Progenitor cell of endocrine pancreas (in vitro differentiated cells): ENCODE measurements around the gene ORC4. TPM values are rescaled to one million over a fixed set of nuclear protein-coding genes. Genes with fewer than 3 reads are reported as not detected.

Experiments
- DNase-seq: peaks from one replicate; pipeline ENCODE4 v3.0.0; 2021; ENCODE audit warnings: low spot score; ENCODE audit not compliant: unreplicated experiment
- H3K27ac Mint-ChIP-seq: 2 replicates; pipeline ENCODE4 v1.8.0; 2021; ENCODE audit warnings: mild to moderate bottlenecking, moderate library complexity, mixed read lengths
- H3K27me3 Mint-ChIP-seq: 2 replicates; pipeline ENCODE4 v1.8.0; 2021; ENCODE audit warnings: mixed read lengths
- H3K36me3 Mint-ChIP-seq: 2 replicates; pipeline ENCODE4 v1.8.0; 2022; ENCODE audit warnings: mixed read lengths; ENCODE audit not compliant: insufficient read depth
- H3K4me1 Mint-ChIP-seq: 2 replicates; pipeline ENCODE4 v1.8.0; 2021; ENCODE audit warnings: low read depth, mixed read lengths
- H3K4me3 Mint-ChIP-seq: 2 replicates; pipeline ENCODE4 v1.8.0; 2021; ENCODE audit warnings: low read depth, mild to moderate bottlenecking, moderate library complexity, mixed read lengths
- H3K9me3 Mint-ChIP-seq: 2 replicates; pipeline ENCODE4 v1.8.0; 2021; ENCODE audit warnings: low read depth, mixed read lengths
- total RNA-seq: library from RNA; stranded (reverse); gene quantifications from 2 replicates; pipeline ENCODE4 v1.2.1, GENCODE V29; 2021
- TF ChIP-seq, protein P1 (sequence below): fragments of 200-600 bp; sonication (generic); IDR thresholded peaks from one replicate; pipeline ENCODE4 v1.5.0; 2021; ENCODE audit warnings: antibody characterized with exemption, mild to moderate bottlenecking; ENCODE audit not compliant: unreplicated experiment

ORC4 gene
- total RNA-seq, 1 donor from 2014 or later, result 77.1 TPM

DNA sequence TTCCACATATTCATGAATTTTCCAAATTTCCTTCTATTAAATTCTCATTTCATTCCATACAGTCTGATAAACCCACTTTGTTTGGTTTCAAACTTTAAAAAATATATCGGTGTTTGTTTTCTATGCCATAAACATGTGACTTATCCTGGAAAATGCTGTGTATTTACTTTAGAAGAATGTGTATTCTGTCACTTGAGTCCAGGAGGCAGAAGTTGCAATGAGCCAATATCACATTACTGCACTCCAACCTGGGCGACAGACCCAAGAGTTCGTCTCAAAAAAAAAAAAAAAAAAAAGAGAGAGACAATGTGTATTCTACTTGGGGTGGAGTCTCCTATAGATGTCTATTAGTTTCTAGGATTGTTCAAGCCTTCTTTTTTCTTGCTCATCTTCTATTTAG is 32.1 kb upstream of the ORC4 start:
- peaks cover 5% of the 10 kb centered on the region for H3K36me3 Mint-ChIP-seq
- H3K4me3 Mint-ChIP-seq, result no peak overlapping the region
- peaks cover 4% of the 10 kb centered on the region for H3K9me3 Mint-ChIP-seq
- TF ChIP-seq, protein P1, sequence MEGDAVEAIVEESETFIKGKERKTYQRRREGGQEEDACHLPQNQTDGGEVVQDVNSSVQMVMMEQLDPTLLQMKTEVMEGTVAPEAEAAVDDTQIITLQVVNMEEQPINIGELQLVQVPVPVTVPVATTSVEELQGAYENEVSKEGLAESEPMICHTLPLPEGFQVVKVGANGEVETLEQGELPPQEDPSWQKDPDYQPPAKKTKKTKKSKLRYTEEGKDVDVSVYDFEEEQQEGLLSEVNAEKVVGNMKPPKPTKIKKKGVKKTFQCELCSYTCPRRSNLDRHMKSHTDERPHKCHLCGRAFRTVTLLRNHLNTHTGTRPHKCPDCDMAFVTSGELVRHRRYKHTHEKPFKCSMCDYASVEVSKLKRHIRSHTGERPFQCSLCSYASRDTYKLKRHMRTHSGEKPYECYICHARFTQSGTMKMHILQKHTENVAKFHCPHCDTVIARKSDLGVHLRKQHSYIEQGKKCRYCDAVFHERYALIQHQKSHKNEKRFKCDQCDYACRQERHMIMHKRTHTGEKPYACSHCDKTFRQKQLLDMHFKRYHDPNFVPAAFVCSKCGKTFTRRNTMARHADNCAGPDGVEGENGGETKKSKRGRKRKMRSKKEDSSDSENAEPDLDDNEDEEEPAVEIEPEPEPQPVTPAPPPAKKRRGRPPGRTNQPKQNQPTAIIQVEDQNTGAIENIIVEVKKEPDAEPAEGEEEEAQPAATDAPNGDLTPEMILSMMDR, result no peak
- no peak overlapping the region for H3K27ac Mint-ChIP-seq
- DNase-seq, result no peak
- no peaks in the 10 kb centered on the region for H3K27me3 Mint-ChIP-seq
- no peaks in the 10 kb centered on the region for H3K4me1 Mint-ChIP-seq

DNA sequence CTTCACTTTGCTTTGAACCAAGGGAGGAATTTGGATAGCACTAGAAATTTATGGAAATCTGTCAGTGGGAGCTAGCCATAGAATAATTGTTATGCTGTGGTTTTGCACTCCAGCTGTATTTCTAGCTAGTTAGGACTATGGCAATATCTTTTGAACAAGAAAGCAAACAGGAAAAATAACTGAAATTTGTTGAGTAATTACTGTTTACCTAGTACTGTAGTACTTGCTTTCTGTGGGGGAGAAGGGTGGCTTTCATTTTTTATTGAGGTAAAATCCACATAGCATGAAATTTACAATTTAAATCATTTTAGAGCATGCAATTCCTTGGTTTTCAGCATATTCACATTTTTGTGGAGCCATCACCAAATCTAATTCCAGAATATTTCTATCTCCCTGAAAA is 28.7 kb upstream of the ORC4 start:
- Mint-ChIP-seq H3K4me3 (no peak overlapping the region), H3K9me3 (peaks cover 4% of the 10 kb centered on the region), H3K36me3 (peaks cover 5% of the 10 kb centered on the region), H3K4me1 (peaks cover 3% of the 10 kb centered on the region), H3K27ac (no peak overlapping the region), H3K27me3 (no peaks in the 10 kb centered on the region)
- TF ChIP-seq, protein P1, result no peak
- DNase-seq, result no peak

DNA sequence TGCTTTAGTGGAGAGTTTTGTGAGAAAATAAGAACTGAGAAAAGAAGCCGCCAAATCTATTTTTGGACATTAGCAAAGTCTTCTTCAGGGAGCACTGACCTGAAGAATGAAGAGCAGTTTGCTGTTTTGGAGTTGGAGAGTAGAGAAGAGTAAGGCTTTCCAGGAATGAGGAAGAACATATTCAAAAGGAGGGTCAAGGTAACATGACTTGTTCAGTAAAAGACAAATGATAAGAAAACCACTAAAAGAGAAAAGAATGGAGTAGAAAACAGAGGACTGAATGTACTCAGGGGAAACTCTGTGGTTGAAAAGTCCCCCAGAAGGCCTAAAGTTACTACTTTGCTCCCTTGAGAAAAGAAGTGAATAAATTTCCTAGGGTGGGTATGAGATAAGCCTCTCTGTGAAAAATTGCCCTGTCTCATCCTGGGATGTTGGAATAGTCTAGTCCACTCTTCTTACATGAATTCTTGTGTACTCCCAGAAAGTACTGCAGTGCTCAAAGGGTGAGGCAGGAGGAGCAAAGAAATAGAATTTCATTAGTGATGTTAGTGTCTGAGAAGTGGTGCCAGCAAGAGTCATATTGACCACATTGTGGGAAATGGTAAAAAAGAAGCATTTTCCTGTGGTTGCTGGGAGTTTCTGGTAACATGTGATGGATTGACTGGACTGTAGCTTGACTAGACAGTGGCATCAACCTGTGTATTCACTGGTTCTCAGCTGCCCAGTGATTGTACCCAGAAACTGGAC is 28.1 kb upstream of the ORC4 start:
- Mint-ChIP-seq H3K27me3 (no peaks in the 10 kb centered on the region), H3K4me3 (no peak overlapping the region), H3K27ac (no peak overlapping the region), H3K9me3 (peaks cover 4% of the 10 kb centered on the region), H3K4me1 (peaks cover 3% of the 10 kb centered on the region), H3K36me3 (peaks cover 5% of the 10 kb centered on the region)
- no peak for DNase-seq
- TF ChIP-seq, protein P1, result no peak

DNA sequence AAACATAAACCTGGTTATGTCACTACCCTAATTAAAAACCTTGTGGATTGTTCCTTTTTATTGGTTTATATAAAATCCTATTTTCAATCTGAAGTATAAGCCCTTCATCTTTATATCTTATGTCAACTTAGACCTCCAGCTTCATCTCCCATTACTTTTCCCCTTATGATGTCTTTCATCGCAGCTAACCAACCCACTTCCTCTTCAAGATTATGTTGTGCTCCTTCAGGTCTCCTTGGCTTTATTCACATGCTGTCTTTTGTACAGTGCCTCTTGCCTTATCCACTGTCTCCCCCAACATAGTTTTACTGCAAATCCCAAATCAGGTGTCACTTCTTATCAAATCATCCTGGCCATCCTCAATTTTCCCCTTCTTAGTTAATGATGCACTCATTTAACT is 26.3 kb upstream of the ORC4 start:
- no peaks in the 10 kb centered on the region for H3K9me3 Mint-ChIP-seq
- no peaks in the 10 kb centered on the region for H3K36me3 Mint-ChIP-seq
- no peak overlapping the region for H3K27ac Mint-ChIP-seq
- H3K4me3 Mint-ChIP-seq, result no peak overlapping the region
- TF ChIP-seq, protein P1, result no peak
- H3K27me3 Mint-ChIP-seq, result no peaks in the 10 kb centered on the region
- peaks cover 3% of the 10 kb centered on the region for H3K4me1 Mint-ChIP-seq
- no peak for DNase-seq

DNA sequence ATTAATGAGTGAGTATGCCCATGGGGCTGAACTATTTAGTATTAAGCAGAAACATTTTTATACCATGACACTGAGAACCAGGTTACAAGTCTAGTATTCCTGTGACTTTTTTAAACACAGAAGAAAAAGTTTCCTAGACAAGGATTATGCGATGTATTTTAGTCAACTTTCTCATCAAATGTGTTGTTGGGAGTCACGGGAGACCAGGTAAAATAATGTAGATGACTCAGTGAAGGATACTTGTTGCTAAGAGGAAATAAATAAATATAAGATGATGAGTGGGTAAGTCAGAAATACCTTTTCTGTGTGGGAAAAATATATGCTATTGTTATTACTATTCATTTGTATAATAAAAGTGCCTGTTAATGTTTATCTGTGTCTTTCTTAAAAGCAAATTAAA is 23.8 kb upstream of the ORC4 start:
- DNase-seq, result no peak
- TF ChIP-seq, protein P1, result no peak
- H3K4me1 Mint-ChIP-seq, result peaks cover 3% of the 10 kb centered on the region
- H3K36me3 Mint-ChIP-seq, result no peaks in the 10 kb centered on the region
- no peaks in the 10 kb centered on the region for H3K9me3 Mint-ChIP-seq
- H3K27ac Mint-ChIP-seq, result no peak overlapping the region
- no peaks in the 10 kb centered on the region for H3K27me3 Mint-ChIP-seq
- H3K4me3 Mint-ChIP-seq, result no peak overlapping the region
